HG03064 (cell line): ENCODE results near the gene CKB.
A peak's percentile ranks its signal among the peaks of the same experiment; 100 is the strongest.

Source experiments
- ATAC-seq: cut with Tn5 transposase; IDR thresholded peaks from one replicate; pipeline ENCODE4 v1.9.1; 2021; ENCODE audit warnings: low read depth; ENCODE audit not compliant: unreplicated experiment

Gene CKB

GRCh38 chr14:103522649-103523574 lies at the start of gene CKB:
Gene CKB (minus strand): TSS chr14:103522830. CDS start chr14:103522493, 337 bp downstream.
- no peak for ATAC-seq

GRCh38 chr14:103569408-103569807 lies 46.8 kb upstream of the CKB start:
- no peak for ATAC-seq

GRCh38 chr14:103568952-103569351 lies 46.3 kb upstream of the CKB start:
- no peak for ATAC-seq

- no peak for ATAC-seq
Observed at GRCh38 chr14:103563844-103564505, 41.3 kb upstream of the CKB start.

- ATAC-seq, result no peak
Observed at GRCh38 chr14:103563226-103563620, 40.6 kb upstream of the CKB start.

GRCh38 chr14:103562429-103563225 lies 40.0 kb upstream of the CKB start, which contains the start of the genes BAG5 and COA8:
Gene BAG5 (minus strand): TSS chr14:103562657. CDS start chr14:103561164, 1,493 bp downstream.
Gene COA8 (plus strand): TSS chr14:103562960. CDS start chr14:103563002, 42 bp downstream.
- peak; percentile 74 for ATAC-seq

GRCh38 chr14:103562179-103562428 lies 39.5 kb upstream of the CKB start:
- ATAC-seq, result peak; percentile 18

GRCh38 chr14:103561381-103562178 lies 39.0 kb upstream of the CKB start:
- ATAC-seq, result peak; percentile 2

GRCh38 chr14:103560691-103561090 lies 38.1 kb upstream of the CKB start:
- no peak for ATAC-seq

- no peak for ATAC-seq
Observed at GRCh38 chr14:103559766-103560165, 37.1 kb upstream of the CKB start.

GRCh38 chr14:103558071-103558882 lies 35.6 kb upstream of the CKB start:
- no peak for ATAC-seq

- ATAC-seq, result no peak
Observed at GRCh38 chr14:103556946-103557758, 34.5 kb upstream of the CKB start.

GRCh38 chr14:103555559-103556337 lies 33.1 kb upstream of the CKB start:
- ATAC-seq, result no peak

GRCh38 chr14:103552846-103553210 lies 30.2 kb upstream of the CKB start:
- no peak for ATAC-seq

- ATAC-seq, result no peak
Observed at GRCh38 chr14:103552011-103552845, 29.6 kb upstream of the CKB start.

GRCh38 chr14:103551338-103551762 lies 28.7 kb upstream of the CKB start:
- ATAC-seq, result no peak
